VCaP (cell line): ENCODE data around the gene DDX10.

Experiments used
- H3K27ac ChIP-seq: fragments of 450-650 bp; 2 replicates; pipeline ENCODE4 v1.5.1; 2017
- TF ChIP-seq, protein P1 (sequence below): fragments of 450-650 bp; conservative IDR thresholded peaks from 2 replicates; pipeline ENCODE4 v1.5.1; 2017; ENCODE audit warnings: mild to moderate bottlenecking, moderate library complexity

DDX10 gene

DNA sequence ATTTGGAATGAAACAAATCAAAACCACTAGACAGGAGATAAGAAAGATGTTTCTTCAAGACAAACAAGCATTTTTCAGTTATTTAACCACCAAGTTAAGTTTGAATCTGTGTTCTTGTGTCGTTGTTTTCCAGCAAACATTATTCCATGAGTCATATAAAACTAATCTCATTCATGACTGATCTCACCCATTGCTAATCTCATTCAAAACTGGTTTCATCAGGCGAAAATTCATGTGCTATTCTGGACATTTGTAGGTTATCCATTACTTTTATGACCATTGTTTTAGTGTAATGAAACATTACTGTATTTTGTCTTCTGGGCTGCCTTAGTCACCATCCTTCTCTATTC lies 221.8 kb downstream of the DDX10 start:
- H3K27ac ChIP-seq, result no peak overlapping the region
- TF ChIP-seq, protein P1, sequence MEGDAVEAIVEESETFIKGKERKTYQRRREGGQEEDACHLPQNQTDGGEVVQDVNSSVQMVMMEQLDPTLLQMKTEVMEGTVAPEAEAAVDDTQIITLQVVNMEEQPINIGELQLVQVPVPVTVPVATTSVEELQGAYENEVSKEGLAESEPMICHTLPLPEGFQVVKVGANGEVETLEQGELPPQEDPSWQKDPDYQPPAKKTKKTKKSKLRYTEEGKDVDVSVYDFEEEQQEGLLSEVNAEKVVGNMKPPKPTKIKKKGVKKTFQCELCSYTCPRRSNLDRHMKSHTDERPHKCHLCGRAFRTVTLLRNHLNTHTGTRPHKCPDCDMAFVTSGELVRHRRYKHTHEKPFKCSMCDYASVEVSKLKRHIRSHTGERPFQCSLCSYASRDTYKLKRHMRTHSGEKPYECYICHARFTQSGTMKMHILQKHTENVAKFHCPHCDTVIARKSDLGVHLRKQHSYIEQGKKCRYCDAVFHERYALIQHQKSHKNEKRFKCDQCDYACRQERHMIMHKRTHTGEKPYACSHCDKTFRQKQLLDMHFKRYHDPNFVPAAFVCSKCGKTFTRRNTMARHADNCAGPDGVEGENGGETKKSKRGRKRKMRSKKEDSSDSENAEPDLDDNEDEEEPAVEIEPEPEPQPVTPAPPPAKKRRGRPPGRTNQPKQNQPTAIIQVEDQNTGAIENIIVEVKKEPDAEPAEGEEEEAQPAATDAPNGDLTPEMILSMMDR, result no peak

DNA sequence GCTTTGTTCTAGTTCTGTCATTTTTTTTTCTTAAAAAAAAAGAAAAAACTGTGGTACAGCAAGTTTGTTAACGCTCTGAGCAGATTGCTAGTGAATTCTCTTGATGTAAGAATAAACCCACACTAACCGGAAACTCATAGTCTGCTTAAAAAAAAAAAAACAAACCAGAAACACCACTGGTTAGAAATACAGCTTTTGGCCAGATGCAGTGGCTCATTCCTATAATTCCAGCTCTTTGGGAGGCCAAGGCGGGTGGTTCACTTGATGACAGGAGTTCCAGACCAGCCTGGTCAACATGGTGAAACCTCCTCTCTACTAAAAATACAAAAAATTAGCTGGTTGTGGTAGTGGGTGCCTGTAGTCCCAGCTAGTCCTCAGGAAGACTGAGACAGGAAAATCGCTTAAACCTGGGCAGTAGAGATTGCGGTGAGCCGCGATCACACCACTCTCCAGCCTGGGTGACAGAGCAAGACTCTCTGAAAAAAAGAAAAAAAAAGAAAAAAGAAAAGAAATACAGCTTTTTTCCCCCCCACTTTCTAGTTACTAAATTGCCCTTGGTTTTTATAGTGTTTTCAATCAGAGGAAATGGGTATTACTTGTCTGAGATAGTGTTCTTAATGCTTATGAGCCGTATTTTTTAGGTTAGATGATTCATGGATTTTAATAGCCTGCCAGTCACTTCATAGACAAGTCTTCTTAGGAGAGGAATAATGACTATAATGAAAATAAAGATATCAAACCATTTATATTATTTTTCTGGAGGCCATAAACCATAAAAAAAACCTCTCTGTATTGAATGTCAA lies 222.8 kb downstream of the DDX10 start:
- no peak overlapping the region for H3K27ac ChIP-seq
- TF ChIP-seq, protein P1, result no peak

DNA sequence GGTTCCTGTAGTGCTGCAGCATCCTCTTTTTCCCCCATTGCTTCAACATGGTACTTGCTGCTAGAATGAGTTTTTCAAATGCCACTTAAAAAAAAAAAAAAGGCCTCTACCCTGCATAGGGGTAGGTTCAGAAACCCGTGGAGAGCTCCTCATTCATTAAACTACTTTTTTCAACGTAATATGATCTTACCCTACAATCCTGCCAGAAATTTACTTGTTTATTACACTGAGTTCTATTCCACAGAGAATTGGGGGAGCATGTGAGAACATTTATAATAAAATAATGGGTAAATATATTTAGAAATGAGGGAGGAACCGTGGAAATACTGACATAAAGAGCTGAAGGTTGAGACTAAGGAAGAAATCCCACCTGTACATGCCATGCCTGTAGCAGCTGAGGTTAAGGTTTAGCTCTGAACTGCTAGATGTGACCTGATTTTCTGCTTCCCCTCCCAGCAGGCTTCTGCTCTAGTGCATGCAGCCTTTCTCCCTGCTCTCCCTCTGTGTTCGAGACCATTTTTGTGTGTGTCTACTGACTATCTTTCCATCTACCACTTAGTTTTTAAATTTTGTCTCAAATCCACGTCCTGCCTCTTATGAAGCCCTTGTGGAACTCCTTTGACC lies 225.7 kb downstream of the DDX10 start:
- H3K27ac ChIP-seq, result no peak overlapping the region
- TF ChIP-seq, protein P1, result no peak

DNA sequence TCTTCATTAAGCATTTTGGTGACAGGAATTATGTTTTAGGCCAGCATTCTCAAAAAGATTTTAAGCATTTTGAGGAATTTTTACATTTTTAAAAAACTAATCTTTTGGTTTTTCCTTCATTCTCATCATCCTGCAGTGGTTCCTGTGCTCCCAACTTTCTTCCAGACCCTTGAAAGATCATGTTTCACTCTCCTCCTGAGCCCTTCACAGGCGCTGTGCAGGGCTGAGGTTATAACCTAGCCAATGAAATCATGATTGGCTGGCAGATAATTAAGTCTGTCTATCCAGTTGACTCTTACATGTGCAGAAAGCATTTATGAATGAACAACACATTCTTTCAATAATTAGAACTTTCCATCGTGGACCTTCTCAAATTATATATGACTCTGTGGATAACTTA lies 226.3 kb downstream of the DDX10 start:
- TF ChIP-seq, protein P1, result no peak
- H3K27ac ChIP-seq, result no peak overlapping the region

DNA sequence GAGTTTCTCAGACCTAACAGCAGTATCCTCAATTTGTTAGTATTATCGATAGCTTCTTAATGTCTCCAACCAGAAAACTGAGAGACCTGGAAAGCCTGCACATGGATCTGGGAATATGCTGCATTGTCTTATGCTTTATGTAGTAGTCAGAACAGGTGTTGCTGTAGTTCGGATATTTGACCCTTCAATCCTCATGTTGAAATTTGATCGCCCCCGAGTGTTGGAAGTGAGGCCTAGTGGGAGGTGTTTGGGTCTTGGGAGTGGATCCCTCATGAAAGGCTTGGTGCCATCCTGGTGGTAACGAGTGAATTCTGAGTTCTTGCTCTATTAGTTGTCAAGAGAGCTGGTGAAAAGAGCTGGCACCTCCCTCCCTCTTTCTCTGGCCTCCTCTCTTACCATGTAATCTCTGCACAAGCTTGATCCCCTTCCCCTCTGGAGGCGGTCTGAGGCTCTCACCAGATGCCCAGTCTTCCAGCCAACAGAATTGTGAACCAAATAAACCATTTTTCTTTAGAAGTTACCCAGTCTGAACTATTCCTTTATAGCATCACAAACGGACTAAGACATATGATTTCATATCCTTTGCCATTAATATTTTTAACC lies 227.1 kb downstream of the DDX10 start:
- no peak overlapping the region for H3K27ac ChIP-seq
- TF ChIP-seq, protein P1, result no peak

DNA sequence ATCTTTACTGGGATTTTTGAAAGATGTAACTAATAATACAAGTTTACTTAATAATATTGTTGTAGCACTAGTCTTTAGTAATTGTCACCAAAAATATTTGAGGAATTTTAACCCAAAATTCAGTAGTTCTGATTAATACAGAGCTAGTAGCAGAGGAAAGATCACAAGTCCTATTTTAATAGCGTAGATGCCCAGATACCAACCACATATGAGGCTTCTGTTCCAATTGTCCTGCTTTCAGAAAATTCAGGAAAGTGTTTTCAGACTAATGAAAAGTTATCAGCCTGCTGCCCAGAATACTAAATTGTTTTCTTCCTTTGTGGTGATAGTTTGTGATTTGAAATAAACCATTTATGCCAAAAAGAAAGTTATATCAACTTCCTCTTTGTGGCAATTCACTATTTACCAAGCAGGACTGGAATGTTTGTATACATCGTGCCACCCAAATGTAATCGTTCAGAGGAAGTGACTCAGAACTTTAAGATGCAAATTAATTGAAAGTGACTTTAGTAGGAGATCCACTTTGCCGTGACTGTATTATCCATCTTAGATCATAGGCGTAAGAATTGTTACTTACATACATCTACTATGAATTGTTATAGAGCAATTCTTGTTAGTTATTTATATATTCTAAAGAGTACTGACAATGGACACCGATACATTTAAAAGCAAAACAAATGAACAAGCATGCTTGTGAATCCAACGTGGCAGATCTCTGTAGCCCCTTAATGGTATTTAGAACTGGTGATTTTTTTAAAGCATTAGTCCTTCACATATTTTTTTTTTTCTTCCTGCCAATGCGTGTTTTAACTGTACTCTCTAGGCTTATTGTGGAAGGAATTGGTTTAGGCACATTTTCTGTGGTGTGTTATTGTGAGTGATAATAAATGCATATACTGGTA lies 231.0 kb downstream of the DDX10 start:
- no peak overlapping the region for H3K27ac ChIP-seq
- TF ChIP-seq, protein P1, result no peak

DNA sequence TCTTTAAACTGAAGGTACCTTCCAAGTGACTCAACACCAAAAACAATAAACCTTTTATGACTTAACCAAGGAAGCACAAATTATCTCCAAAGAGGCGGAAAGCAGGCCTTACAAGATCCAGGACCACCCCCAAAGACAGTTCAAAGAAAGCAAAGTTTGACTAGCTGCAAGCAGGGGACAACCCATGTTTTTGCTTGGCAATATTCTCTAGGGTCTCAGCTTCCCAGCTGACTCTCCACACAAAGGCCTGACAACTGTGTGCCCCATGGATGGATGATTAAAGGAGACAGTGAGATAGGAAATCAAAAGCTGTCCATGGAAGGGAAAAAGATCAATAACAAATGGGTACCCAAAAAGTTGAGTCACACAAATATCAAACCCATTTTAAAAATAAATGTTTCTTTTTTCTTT lies 232.2 kb downstream of the DDX10 start:
- TF ChIP-seq, protein P1, result no peak
- no peak overlapping the region for H3K27ac ChIP-seq
